GM12865 (cell line): Measurements from ENCODE around the gene SPESP1.

Experiments
- DNase-seq: peaks from one replicate; pipeline ENCODE4 v3.0.0; 2010; ENCODE audit warnings: low read depth
- H3K4me3 ChIP-seq: 2 replicates; pipeline ENCODE4 v1.5.1; 2011; ENCODE audit warnings: mild to moderate bottlenecking, low read depth, low read length, control low read depth
- TF ChIP-seq, protein P1 (sequence below): IDR thresholded peaks from 2 replicates; pipeline ENCODE4 v1.5.1; 2011; ENCODE audit warnings: low read length, control low read depth, low read depth, inconsistent platforms; ENCODE audit not compliant: insufficient read depth; ENCODE audit errors: missing control alignments

SPESP1 gene

DNA sequence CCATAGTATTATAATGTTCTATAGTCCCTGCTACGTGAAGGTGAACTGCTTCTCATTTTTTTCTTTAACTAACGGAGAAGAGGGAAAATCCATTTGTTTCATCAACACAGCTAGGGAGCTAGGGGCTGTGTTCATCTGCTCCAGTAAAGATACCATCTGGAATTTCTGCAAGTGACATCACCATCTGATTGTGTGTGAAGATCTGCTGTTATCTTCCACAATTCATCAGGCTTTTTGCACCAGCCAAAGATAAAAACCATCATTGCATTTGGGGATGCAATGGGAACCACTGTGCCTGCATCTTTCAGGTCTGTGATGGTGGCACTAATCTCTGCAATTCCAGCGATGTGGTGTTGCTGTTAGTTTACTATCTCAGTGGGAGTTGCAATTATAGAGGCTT is 48.7 kb downstream of the SPESP1 start:
- TF ChIP-seq, protein P1, sequence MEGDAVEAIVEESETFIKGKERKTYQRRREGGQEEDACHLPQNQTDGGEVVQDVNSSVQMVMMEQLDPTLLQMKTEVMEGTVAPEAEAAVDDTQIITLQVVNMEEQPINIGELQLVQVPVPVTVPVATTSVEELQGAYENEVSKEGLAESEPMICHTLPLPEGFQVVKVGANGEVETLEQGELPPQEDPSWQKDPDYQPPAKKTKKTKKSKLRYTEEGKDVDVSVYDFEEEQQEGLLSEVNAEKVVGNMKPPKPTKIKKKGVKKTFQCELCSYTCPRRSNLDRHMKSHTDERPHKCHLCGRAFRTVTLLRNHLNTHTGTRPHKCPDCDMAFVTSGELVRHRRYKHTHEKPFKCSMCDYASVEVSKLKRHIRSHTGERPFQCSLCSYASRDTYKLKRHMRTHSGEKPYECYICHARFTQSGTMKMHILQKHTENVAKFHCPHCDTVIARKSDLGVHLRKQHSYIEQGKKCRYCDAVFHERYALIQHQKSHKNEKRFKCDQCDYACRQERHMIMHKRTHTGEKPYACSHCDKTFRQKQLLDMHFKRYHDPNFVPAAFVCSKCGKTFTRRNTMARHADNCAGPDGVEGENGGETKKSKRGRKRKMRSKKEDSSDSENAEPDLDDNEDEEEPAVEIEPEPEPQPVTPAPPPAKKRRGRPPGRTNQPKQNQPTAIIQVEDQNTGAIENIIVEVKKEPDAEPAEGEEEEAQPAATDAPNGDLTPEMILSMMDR, result no peak
- H3K4me3 ChIP-seq, result no peak overlapping the region
- no peak for DNase-seq

- TF ChIP-seq, protein P1, result no peak
- no peak overlapping the region for H3K4me3 ChIP-seq
- DNase-seq, result no peak
Measured at GRCh38 chr15:68979816-68980215, 49.5 kb downstream of the SPESP1 start.

GRCh38 chr15:68980786-68981185 is 50.5 kb downstream of the SPESP1 start:
- TF ChIP-seq, protein P1, result no peak
- H3K4me3 ChIP-seq, result no peak overlapping the region
- DNase-seq, result no peak

DNA sequence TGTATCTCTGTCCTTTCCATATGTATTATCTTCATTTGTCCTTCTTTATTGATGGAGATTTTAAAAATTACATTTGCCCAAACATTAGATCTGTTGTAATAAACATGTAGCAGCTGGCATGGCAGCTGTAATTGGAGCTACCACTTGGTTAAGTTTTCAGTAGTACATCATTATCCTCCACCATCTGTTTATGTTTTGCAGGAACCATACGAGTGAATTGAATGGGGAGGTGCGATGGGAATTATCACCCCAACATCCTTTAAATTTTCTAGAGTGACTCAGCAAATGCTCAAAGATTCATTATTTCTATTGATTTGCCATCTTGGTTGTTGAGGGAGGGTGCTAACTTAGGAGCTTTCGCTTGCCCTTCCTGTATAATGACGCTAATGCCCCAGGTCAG is 51.6 kb downstream of the SPESP1 start:
- no peak for DNase-seq
- TF ChIP-seq, protein P1, result no peak

GRCh38 chr15:68982976-68983563 is 52.7 kb downstream of the SPESP1 start:
- DNase-seq, result no peak
- H3K4me3 ChIP-seq, result no peak overlapping the region
- TF ChIP-seq, protein P1, result no peak

More for the DNA sequence above, 51.6 kb downstream of the SPESP1 start:
- no peak overlapping the region for H3K4me3 ChIP-seq

GRCh38 chr15:68983961-68984481 is 53.7 kb downstream of the SPESP1 start:
- no peak overlapping the region for H3K4me3 ChIP-seq
- TF ChIP-seq, protein P1, result no peak
- DNase-seq, result no peak

- TF ChIP-seq, protein P1, result no peak
- no peak overlapping the region for H3K4me3 ChIP-seq
- no peak for DNase-seq
Measured at GRCh38 chr15:68984586-68984985, 54.3 kb downstream of the SPESP1 start.
